NCI-H128 (cell line): ENCODE data around the gene TNNC2.

ENCODE experiments used
- DNase-seq: peaks from one replicate; lab custom pipeline; 2025; ENCODE audit not compliant: unreplicated experiment; lab: John Stamatoyannopoulos, UW

Gene TNNC2

GRCh38 chr20:45782890-45783289 lies 44.2 kb downstream of the TNNC2 start:
- DNase-seq = no peak

GRCh38 chr20:45781391-45781931 lies 45.7 kb downstream of the TNNC2 start:
- DNase-seq = no peak

GRCh38 chr20:45780159-45780558 lies 47.0 kb downstream of the TNNC2 start:
- no peak for DNase-seq

- DNase-seq = no peak
These were observed 47.8 kb downstream of the TNNC2 start for GRCh38 chr20:45779011-45779915.

- no peak for DNase-seq
These were observed 50.2 kb downstream of the TNNC2 start for GRCh38 chr20:45776931-45777330.

- DNase-seq = no peak
These were observed 51.7 kb downstream of the TNNC2 start for GRCh38 chr20:45775411-45775810.

- no peak for DNase-seq
These were observed 52.2 kb downstream of the TNNC2 start for GRCh38 chr20:45774945-45775344.
